WTC11 (cell line): Measurements from ENCODE around the gene AP4M1. TPM values are rescaled to one million over a fixed set of nuclear protein-coding genes. Genes with fewer than 3 reads are reported as not detected.

Experiments used
- ATAC-seq: fragments of 200-7000 bp; cut with Tn5 transposase; 2 replicates; pipeline ENCODE4 v1.10.0; 2021; ENCODE audit warnings: mild to moderate bottlenecking, moderate library complexity
- CTCF ChIA-PET: fragments of 300-600 bp; sonication (Branson Sonifier 250); formaldehyde crosslinking; loops from one replicate; lab custom pipeline; 2021; ENCODE audit warnings: antibody characterized with exemption; lab: Charles Lee
- POLR2A ChIA-PET: fragments of 350-600 bp; sonication (Branson Sonifier 250); formaldehyde crosslinking; loops from one replicate; lab custom pipeline; 2021; ENCODE audit warnings: antibody characterized with exemption; lab: Charles Lee
- DNase-seq: peaks from one replicate; pipeline ENCODE4 v3.0.0; 2021; ENCODE audit warnings: low spot score
- H3K27ac Mint-ChIP-seq: 2 replicates; pipeline ENCODE4 v1.8.0; 2021; ENCODE audit warnings: mixed read lengths
- H3K27me3 Mint-ChIP-seq: 2 replicates; pipeline ENCODE4 v1.8.0; 2021; ENCODE audit warnings: low read depth, mild to moderate bottlenecking, moderate library complexity, mixed read lengths
- H3K36me3 Mint-ChIP-seq: 2 replicates; pipeline ENCODE4 v1.8.0; 2021; ENCODE audit warnings: mixed read lengths
- H3K4me1 Mint-ChIP-seq: 2 replicates; pipeline ENCODE4 v1.8.0; 2022; ENCODE audit warnings: mixed read lengths
- H3K4me3 Mint-ChIP-seq: 2 replicates; pipeline ENCODE4 v1.8.0; 2021; ENCODE audit warnings: mild to moderate bottlenecking, moderate library complexity, mixed read lengths
- H3K9me3 Mint-ChIP-seq: 2 replicates; pipeline ENCODE4 v1.8.0; 2021; ENCODE audit warnings: mixed read lengths
- CREB1 ChIP-seq: sonication (generic); formaldehyde crosslinking; IDR thresholded peaks from 2 replicates; pipeline ENCODE4 v1.8.0; 2023; ENCODE audit warnings: mild to moderate bottlenecking, missing genetic modification reagents
- EMX1 ChIP-seq: fragments of 250-450 bp; sonication (Bioruptor Pico); IDR thresholded peaks from 2 replicates; pipeline ENCODE4 v1.8.0; 2021; ENCODE audit warnings: mild to moderate bottlenecking
- FOXP1 ChIP-seq: sonication (generic); formaldehyde crosslinking; IDR thresholded peaks from 2 replicates; pipeline ENCODE4 v1.8.0; 2022; ENCODE audit warnings: missing genetic modification reagents, mild to moderate bottlenecking, moderate library complexity, borderline replicate concordance
- GRHL2 ChIP-seq: fragments of 250-450 bp; sonication (Bioruptor Pico); IDR thresholded peaks from 2 replicates; pipeline ENCODE4 v1.8.0; 2022; ENCODE audit warnings: mild to moderate bottlenecking, moderate library complexity; ENCODE audit not compliant: insufficient replicate concordance, severe bottlenecking
- MXD4 ChIP-seq: fragments of 250-450 bp; sonication (Bioruptor Pico); IDR thresholded peaks from 2 replicates; pipeline ENCODE4 v1.8.0; 2021; ENCODE audit warnings: mild to moderate bottlenecking, moderate library complexity, borderline replicate concordance
- NFATC4 ChIP-seq: fragments of 250-450 bp; sonication (Bioruptor Pico); IDR thresholded peaks from 2 replicates; pipeline ENCODE4 v1.9.0; 2021; ENCODE audit warnings: mild to moderate bottlenecking
- OVOL2 ChIP-seq: fragments of 250-450 bp; sonication (Bioruptor Pico); IDR thresholded peaks from 2 replicates; pipeline ENCODE4 v1.9.0; 2021; ENCODE audit warnings: mild to moderate bottlenecking, borderline replicate concordance
- RORB ChIP-seq: fragments of 250-450 bp; sonication (Bioruptor Pico); IDR thresholded peaks from 2 replicates; pipeline ENCODE4 v1.9.0; 2021; ENCODE audit warnings: mild to moderate bottlenecking
- ZBTB21 ChIP-seq: sonication (generic); formaldehyde crosslinking; IDR thresholded peaks from 2 replicates; pipeline ENCODE4 v1.8.1; 2023; ENCODE audit warnings: mild to moderate bottlenecking, missing genetic modification reagents, borderline replicate concordance
- ZNF416 ChIP-seq: fragments of 250-450 bp; sonication (Bioruptor Pico); IDR thresholded peaks from 2 replicates; pipeline ENCODE4 v1.9.0; 2021; ENCODE audit warnings: mild to moderate bottlenecking, inconsistent platforms
- total RNA-seq: library from RNA; stranded (reverse); gene quantifications from 3 replicates; pipeline ENCODE4 v1.2.3, GENCODE V29; 2021
- TF ChIP-seq, protein P1 (sequence below): sonication (generic); formaldehyde crosslinking; IDR thresholded peaks from 2 replicates; pipeline ENCODE4 v1.8.0; 2023; ENCODE audit warnings: missing genetic modification reagents, mild to moderate bottlenecking, borderline replicate concordance
- TF ChIP-seq, protein P2 (sequence below): sonication (generic); formaldehyde crosslinking; IDR thresholded peaks from 2 replicates; pipeline ENCODE4 v1.8.1; 2022; ENCODE audit warnings: low read depth, mild to moderate bottlenecking, moderate library complexity, missing genetic modification reagents, borderline replicate concordance
- TF ChIP-seq, protein P3 (sequence below): sonication (generic); formaldehyde crosslinking; IDR thresholded peaks from 2 replicates; pipeline ENCODE4 v1.8.0; 2022; ENCODE audit warnings: mild to moderate bottlenecking, missing genetic modification reagents
- TF ChIP-seq, protein P4 (sequence below): fragments of 250-450 bp; sonication (Bioruptor Pico); conservative IDR thresholded peaks from 2 replicates; pipeline ENCODE4 v1.9.0; 2021; ENCODE audit warnings: mild to moderate bottlenecking
- TF ChIP-seq, protein P5 (sequence below): fragments of 200-600 bp; IDR thresholded peaks from 2 replicates; pipeline ENCODE4 v1.8.0; 2022; ENCODE audit warnings: antibody characterized with exemption
- TF ChIP-seq, protein P6 (sequence below): sonication (generic); formaldehyde crosslinking; IDR thresholded peaks from 2 replicates; pipeline ENCODE4 v1.8.0; 2023; ENCODE audit warnings: mild to moderate bottlenecking, missing genetic modification reagents

Gene AP4M1
- total RNA-seq, 1 experiment from 2014 or later = 18.0 TPM

DNA sequence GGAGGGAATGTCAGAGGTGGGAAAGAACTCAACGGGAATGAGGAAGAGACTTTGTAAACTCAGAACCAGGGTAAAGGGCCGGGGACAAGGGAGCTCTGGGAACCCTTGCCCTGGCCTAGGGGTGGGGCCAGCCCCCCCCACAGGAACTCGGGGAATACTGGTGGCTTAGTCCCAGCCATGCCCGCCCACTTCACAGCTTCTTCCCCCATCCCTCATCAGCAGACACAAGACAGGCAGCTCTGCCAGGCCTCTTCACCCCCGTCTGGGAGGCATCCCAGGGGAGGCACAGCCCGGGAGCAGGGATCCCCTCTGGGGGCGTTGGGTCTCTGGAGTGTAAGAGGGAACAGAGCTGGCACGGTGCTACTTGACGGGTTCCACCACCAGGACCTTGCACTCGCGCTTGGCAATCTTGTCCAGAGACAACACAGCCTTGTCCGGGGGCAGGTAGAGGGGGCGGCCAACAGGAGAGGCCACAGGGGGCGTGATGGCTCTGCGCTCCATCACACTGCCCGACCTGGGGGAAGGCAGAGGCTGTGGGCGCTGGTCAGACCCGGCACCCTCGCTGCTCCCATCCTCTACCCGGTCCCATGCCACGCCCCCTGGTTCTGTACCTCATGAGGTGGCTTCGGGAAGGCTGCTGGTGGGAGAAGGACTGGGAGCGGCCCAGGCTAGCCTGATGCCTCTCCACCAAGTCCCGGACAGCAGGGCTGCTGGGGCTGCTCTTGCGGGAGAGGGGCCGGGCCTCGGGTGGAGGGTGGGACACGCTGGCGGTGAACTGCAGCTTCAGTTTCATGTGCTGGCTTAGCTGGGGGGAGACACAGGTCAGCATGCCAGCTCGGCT is 53.4 kb downstream of the AP4M1 start:
- TF ChIP-seq CREB1 (CRISPR knock-in tag) = no peak
- TF ChIP-seq, protein P1, sequence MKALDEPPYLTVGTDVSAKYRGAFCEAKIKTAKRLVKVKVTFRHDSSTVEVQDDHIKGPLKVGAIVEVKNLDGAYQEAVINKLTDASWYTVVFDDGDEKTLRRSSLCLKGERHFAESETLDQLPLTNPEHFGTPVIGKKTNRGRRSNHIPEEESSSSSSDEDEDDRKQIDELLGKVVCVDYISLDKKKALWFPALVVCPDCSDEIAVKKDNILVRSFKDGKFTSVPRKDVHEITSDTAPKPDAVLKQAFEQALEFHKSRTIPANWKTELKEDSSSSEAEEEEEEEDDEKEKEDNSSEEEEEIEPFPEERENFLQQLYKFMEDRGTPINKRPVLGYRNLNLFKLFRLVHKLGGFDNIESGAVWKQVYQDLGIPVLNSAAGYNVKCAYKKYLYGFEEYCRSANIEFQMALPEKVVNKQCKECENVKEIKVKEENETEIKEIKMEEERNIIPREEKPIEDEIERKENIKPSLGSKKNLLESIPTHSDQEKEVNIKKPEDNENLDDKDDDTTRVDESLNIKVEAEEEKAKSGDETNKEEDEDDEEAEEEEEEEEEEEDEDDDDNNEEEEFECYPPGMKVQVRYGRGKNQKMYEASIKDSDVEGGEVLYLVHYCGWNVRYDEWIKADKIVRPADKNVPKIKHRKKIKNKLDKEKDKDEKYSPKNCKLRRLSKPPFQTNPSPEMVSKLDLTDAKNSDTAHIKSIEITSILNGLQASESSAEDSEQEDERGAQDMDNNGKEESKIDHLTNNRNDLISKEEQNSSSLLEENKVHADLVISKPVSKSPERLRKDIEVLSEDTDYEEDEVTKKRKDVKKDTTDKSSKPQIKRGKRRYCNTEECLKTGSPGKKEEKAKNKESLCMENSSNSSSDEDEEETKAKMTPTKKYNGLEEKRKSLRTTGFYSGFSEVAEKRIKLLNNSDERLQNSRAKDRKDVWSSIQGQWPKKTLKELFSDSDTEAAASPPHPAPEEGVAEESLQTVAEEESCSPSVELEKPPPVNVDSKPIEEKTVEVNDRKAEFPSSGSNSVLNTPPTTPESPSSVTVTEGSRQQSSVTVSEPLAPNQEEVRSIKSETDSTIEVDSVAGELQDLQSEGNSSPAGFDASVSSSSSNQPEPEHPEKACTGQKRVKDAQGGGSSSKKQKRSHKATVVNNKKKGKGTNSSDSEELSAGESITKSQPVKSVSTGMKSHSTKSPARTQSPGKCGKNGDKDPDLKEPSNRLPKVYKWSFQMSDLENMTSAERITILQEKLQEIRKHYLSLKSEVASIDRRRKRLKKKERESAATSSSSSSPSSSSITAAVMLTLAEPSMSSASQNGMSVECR (CRISPR knock-in tag) = 0 out of 2 replicates have a peak, but pooled peaks have one; percentile 39
- no peak for TF ChIP-seq RORB (CRISPR knock-in tag)
- TF ChIP-seq, protein P2, sequence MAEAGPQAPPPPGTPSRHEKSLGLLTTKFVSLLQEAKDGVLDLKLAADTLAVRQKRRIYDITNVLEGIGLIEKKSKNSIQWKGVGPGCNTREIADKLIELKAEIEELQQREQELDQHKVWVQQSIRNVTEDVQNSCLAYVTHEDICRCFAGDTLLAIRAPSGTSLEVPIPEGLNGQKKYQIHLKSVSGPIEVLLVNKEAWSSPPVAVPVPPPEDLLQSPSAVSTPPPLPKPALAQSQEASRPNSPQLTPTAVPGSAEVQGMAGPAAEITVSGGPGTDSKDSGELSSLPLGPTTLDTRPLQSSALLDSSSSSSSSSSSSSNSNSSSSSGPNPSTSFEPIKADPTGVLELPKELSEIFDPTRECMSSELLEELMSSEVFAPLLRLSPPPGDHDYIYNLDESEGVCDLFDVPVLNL (CRISPR knock-in tag) = no peak
- no peak for TF ChIP-seq ZBTB21 (CRISPR knock-in tag)
- TF ChIP-seq, protein P3, sequence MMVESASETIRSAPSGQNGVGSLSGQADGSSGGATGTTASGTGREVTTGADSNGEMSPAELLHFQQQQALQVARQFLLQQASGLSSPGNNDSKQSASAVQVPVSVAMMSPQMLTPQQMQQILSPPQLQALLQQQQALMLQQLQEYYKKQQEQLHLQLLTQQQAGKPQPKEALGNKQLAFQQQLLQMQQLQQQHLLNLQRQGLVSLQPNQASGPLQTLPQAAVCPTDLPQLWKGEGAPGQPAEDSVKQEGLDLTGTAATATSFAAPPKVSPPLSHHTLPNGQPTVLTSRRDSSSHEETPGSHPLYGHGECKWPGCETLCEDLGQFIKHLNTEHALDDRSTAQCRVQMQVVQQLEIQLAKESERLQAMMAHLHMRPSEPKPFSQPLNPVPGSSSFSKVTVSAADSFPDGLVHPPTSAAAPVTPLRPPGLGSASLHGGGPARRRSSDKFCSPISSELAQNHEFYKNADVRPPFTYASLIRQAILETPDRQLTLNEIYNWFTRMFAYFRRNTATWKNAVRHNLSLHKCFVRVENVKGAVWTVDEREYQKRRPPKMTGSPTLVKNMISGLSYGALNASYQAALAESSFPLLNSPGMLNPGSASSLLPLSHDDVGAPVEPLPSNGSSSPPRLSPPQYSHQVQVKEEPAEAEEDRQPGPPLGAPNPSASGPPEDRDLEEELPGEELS (CRISPR knock-in tag) = no peak
- CTCF ChIA-PET = interaction anchor here (1.5 kb wide), 1 partner anchor 24 kb away, joined by 5 read pairs; no protein-coding TSS in a partner anchor
- peaks cover 32% of the 10 kb centered on the region for H3K36me3 Mint-ChIP-seq
- H3K27me3 Mint-ChIP-seq = no peaks in the 10 kb centered on the region
- no peak overlapping the region for H3K4me3 Mint-ChIP-seq
- DNase-seq (no peak), ATAC-seq (no peak)
- POLR2A ChIA-PET = interaction anchor here (0.7 to 1.0 kb wide), 2 partner anchors 13 to 22 kb away, joined by 3 read pairs; no protein-coding TSS in a partner anchor
- peaks cover 39% of the 10 kb centered on the region for H3K4me1 Mint-ChIP-seq
- no peaks in the 10 kb centered on the region for H3K9me3 Mint-ChIP-seq
- no peak overlapping the region; the same call in 1 of the 2 replicates for H3K27ac Mint-ChIP-seq

DNA sequence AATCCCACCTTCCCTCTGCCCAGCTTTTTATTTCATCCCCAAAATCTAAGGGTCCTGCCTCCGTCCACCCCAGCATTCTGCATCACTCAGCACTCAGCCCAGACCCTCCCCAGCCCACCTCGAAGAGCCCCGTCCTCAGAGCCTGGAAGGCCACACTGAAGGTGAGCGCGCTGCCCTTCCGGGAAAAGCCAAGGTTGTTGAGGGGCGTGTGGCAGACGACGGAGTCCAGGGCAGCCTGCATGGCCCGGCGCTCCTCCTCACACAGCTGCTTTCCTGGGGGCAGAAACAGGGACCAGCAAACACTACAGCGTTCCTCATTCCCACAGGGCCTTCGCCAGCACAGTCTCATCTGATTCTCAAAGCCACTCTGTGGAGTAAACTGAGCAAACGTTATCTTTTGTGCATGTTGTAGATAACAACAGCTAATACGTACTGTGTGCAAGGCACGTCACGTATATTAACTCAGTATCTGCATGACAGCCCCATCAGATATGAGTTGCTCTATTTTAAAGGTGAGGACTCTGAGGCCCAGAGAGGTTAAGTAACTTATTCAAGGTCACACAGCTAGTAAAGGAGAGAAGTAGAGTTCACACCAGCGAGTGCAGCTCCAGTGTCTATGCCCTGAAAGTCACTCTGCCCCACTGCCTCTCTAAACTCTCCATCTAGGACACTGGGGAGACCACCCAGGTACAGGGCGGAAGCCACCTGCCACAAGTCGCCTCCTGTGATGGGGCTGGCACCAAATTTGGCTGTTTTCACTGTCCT is 54.3 kb downstream of the AP4M1 start:
- CTCF ChIA-PET = interaction anchor here (1.4 kb wide), 1 partner anchor 23 kb away, joined by 3 read pairs; no protein-coding TSS in a partner anchor
- H3K36me3 Mint-ChIP-seq = peaks cover 24% of the 10 kb centered on the region
- DNase-seq (no peak), ATAC-seq (no peak)
- H3K27ac Mint-ChIP-seq = no peak overlapping the region; the same call in 1 of the 2 replicates
- POLR2A ChIA-PET = interaction anchor here (0.7 to 1.0 kb wide), 2 partner anchors 12 to 23 kb away, joined by 3 read pairs; no protein-coding TSS in a partner anchor
- H3K9me3 Mint-ChIP-seq = no peaks in the 10 kb centered on the region
- H3K27me3 Mint-ChIP-seq = no peaks in the 10 kb centered on the region
- H3K4me3 Mint-ChIP-seq = no peak overlapping the region
- peaks cover 35% of the 10 kb centered on the region for H3K4me1 Mint-ChIP-seq
- no peak for TF ChIP-seq FOXP1 (CRISPR knock-in tag)
- no peak for TF ChIP-seq OVOL2 (CRISPR knock-in tag)
- TF ChIP-seq MXD4 (CRISPR knock-in tag) = no peak
- TF ChIP-seq EMX1 (CRISPR knock-in tag) = no peak
- TF ChIP-seq, protein P4, sequence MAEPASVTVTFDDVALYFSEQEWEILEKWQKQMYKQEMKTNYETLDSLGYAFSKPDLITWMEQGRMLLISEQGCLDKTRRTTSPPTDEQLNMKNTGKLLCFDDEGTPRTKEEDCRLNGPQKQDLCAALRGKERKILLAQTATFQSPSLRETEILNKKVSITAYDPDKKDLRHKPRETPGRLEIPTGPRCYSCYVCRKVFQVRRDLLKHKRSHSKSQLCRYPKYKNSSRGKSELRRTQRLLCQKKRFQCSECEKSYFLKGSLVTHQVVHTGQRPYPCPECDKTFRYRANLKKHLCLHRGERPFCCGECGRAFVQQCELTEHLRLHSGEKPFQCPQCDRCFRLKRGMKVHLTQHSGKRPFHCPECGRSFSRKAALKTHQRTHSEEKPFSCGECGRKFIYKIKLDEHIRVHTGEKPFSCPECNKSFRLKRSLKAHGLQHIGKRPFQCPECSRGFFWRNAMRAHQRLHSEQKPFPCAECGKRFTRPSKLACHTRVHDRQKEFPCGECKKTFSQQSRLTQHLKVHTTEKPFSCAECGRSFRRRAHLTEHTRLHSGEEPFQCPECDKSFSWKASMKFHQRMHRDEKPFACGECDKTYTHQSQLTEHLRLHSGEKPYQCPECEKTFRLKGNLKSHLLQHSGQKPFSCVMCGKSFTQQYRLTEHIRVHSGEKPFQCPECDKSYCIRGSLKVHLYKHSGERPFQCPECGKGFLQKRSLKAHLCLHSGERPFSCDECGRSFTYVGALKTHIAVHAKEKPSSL (CRISPR knock-in tag) = no peak
- TF ChIP-seq GRHL2 = no peak
- TF ChIP-seq, protein P5, sequence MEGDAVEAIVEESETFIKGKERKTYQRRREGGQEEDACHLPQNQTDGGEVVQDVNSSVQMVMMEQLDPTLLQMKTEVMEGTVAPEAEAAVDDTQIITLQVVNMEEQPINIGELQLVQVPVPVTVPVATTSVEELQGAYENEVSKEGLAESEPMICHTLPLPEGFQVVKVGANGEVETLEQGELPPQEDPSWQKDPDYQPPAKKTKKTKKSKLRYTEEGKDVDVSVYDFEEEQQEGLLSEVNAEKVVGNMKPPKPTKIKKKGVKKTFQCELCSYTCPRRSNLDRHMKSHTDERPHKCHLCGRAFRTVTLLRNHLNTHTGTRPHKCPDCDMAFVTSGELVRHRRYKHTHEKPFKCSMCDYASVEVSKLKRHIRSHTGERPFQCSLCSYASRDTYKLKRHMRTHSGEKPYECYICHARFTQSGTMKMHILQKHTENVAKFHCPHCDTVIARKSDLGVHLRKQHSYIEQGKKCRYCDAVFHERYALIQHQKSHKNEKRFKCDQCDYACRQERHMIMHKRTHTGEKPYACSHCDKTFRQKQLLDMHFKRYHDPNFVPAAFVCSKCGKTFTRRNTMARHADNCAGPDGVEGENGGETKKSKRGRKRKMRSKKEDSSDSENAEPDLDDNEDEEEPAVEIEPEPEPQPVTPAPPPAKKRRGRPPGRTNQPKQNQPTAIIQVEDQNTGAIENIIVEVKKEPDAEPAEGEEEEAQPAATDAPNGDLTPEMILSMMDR = no peak
- no peak for TF ChIP-seq ZNF416 (CRISPR knock-in tag)
- no peak for TF ChIP-seq NFATC4
- TF ChIP-seq, protein P6, sequence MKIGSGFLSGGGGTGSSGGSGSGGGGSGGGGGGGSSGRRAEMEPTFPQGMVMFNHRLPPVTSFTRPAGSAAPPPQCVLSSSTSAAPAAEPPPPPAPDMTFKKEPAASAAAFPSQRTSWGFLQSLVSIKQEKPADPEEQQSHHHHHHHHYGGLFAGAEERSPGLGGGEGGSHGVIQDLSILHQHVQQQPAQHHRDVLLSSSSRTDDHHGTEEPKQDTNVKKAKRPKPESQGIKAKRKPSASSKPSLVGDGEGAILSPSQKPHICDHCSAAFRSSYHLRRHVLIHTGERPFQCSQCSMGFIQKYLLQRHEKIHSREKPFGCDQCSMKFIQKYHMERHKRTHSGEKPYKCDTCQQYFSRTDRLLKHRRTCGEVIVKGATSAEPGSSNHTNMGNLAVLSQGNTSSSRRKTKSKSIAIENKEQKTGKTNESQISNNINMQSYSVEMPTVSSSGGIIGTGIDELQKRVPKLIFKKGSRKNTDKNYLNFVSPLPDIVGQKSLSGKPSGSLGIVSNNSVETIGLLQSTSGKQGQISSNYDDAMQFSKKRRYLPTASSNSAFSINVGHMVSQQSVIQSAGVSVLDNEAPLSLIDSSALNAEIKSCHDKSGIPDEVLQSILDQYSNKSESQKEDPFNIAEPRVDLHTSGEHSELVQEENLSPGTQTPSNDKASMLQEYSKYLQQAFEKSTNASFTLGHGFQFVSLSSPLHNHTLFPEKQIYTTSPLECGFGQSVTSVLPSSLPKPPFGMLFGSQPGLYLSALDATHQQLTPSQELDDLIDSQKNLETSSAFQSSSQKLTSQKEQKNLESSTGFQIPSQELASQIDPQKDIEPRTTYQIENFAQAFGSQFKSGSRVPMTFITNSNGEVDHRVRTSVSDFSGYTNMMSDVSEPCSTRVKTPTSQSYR (CRISPR knock-in tag) = no peak
